GM19372 (cell line): ENCODE data around the gene SSX3.
"Not testable (repeated sequence)": the region's sequence is repeated elsewhere in the genome, so short reads cannot be mapped to it uniquely, and the experiment has no call there.

ENCODE experiments used
- ATAC-seq: cut with Tn5 transposase; IDR thresholded peaks from one replicate; pipeline ENCODE4 v1.9.1; 2021; ENCODE audit warnings: mild to moderate bottlenecking, low read depth, moderate library complexity; ENCODE audit not compliant: unreplicated experiment

SSX3 gene

DNA sequence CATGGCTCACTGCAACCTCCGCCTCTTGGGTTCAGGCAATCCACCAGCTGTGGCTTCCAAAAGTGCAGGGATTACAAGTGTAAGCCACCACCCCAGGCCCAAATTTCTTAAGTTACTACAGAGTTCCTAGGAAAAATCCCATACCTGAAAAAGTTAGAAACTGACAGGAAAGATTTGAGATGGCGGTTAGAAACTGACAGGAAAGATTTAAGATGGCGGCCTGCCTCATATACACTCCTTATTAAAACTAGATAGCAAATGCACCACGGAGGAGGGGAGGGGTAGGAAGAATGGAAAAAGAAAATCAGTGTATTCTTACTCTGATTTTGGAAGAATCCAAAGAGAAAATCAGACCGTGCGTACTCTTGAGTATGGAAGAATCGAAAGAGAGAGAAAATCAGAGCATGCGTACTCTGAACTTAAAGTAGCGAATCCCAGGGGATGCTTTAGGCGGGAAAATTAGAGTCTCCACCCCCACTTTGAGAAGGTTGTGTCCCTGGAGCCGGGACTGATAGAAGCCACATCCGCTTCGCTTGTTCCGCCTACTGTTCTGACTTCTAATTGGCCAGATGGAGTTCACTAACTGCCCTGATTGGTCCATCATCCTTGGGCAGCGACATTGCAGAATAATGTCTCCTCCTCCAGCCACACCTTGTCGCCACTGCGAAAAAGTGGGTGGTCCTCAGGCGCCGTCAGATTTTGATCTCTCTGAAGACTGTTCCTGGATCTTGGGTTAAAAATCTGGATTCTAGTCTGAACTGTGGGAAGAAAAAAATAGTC lies at the start of gene SSX3:
SSX3 (minus strand) TSS at position 389 of the 780 bp plus-strand sequence. CDS start 1,454 bp downstream, outside the sequence.
- not testable (repeated sequence) for ATAC-seq

- not testable (repeated sequence) for ATAC-seq
These were observed 41.3 kb upstream of the SSX3 start for GRCh38 chrX:48397825-48398224.

DNA sequence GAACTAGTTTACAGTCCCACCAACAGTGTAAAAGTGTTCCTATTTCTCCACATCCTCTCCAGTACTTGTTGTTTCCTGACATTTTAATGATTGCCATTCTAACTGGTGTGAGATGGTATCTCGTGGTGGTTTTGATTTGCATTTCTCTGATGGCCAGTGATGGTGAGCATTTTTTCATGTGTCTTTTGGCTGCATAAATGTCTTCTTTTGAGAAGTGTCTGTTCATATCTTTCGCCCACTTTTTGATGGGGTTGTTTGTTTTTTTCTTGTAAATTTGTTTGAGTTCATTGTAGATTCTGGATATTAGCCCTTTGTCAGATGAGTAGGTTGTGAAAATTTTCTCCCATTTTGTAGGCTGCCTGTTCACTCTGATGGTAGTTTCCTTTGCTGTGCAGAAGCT lies 40.4 kb upstream of the SSX3 start:
- ATAC-seq = not testable (repeated sequence)

DNA sequence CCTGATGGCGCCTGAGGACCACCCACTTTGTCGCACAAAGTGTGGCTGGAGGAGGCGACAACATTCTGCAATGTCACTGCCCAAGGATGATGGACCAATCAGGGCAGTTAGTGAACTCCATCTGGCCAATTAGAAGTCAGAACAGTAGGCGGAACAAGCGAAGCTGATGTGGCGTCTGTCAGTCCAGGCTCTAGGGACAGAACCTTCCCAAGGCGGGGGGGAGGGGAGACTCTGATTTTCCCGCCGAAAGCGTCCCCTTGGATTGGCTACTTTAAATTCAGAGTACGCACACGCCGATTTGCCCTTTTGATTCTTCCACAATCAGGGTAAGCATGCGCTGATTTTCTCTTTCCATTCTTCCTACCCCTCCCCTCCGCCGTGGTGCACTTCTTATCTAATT lies 26.7 kb upstream of the SSX3 start, which contains the start of gene SSX4:
SSX4 (plus strand) TSS at position 301 of the 400 bp plus-strand sequence. CDS start 515 bp downstream, outside the sequence.
- ATAC-seq = not testable (repeated sequence)

GRCh38 chrX:48370408-48370807 lies 13.9 kb upstream of the SSX3 start:
- ATAC-seq = not testable (repeated sequence)

DNA sequence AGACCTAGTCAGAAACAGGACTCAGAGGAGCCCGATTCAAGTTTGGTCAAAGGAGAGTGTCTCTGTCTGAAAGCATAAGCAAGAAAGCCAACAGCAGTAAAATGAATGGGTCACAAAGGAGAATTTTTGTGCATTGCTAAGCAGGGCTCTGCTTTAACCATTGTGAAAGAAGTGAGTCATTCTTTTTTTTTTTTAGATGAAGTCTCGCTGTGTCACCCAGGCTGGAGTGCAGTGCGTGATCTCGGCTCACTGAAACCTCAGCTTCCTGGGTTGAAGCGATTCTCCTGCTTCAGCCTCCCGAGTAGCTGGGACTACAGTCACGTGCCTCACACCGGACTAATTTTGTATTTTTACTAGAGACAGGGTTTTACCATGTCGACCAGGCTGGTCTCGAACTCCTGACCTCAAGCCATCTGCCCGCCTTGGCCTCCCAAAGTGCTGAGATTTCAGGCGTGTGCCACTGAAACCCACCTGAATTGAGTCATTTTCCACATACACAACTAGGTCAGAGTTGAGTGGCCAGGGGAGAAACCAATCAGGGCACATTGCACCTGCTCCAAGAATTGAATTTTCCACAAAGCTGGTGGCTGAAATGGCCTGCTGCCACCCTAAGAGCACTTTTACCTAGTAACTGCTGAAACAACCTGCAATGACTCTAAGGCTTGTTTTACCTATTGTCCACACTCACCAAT lies 11.4 kb upstream of the SSX3 start:
- ATAC-seq = not testable (repeated sequence)

DNA sequence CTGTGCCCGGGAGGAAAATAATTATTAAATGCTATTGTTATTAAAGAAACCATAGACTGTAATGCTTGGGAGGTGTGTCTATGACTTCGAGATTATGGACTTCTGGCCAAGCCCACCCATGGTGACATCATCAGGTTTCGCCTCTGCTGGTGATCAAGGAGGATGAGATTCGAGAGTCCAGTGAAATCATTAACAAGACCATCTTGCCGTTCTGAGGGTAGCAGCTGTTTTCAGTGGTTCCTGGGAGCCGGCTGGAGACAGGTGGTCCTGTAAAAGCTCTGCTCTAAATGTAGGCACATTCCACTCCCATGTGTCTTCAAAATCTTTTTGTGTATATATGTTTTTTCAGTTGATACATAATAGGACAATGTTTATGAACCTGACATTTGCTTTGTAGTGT lies 2.8 kb upstream of the SSX3 start:
- ATAC-seq = not testable (repeated sequence)

- no peak for ATAC-seq
These were observed 1.2 kb upstream of the SSX3 start for GRCh38 chrX:48357681-48358080.

DNA sequence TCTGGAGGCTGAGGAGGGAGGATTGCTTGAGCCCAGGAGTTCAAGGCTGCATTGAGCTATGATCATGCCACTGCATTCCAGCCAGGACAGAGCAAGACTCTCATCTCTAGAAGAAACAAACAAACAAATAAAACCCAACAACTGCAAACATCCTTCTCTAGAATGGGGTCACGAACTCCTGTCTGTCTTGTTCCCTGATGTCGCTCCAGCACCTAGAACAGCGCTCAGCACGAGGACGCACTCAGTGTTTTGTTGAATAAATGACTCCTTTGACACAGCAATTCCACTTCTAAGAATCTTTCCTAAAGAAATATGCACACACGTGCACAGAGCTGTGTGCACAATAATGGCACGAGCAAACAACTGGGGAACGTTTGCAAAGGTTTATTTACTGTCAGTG lies 10.4 kb downstream of the SSX3 start:
- not testable (repeated sequence) for ATAC-seq

GRCh38 chrX:48313996-48314395 lies 42.5 kb downstream of the SSX3 start:
- ATAC-seq = not testable (repeated sequence)

DNA sequence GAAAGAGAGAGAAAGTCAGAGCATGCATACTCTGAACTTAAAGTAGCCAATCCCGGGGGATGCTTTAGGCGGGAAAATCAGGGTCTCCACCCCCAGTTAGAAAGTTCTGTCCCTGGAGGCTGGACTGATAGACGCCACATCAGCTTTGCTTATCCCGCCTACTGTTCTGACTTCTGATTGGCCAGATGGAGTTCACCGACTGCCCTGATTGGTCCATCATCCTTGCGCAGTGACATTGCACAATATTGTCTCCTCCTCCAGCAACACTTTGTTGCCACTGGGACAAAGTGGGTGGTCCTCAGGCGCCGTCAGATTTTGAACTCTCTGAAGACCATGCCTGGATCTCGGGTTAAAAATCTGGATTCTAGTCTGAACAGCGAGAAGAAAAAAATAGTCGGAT lies 50.3 kb downstream of the SSX3 start:
- ATAC-seq = no peak
